GM19452 (cell line): ENCODE measurements around the gene EFL1.

Experiments used
- ATAC-seq: cut with Tn5 transposase; IDR thresholded peaks from one replicate; pipeline ENCODE4 v1.9.1; 2021; ENCODE audit not compliant: unreplicated experiment

Gene EFL1

DNA sequence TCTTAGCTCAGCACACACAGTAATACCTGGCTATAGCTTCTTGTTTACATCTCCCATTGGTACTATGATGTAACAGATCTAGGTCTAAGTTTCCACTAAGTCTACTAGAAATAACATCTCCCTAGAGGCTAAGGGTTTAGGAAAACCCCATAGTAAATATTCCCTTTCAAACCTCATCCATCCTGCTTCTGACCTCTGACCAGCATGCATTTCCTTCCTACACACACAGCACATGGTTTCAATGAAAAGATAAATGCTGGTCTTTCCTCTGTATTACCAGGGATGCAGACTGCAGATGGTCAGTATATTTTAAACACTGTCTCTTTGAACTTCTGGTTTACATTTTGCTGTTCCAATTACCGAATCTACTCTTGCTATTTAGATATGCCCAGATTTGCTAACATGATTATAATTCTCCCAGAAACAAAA lies 96.6 kb downstream of the EFL1 start:
- ATAC-seq, result no peak

DNA sequence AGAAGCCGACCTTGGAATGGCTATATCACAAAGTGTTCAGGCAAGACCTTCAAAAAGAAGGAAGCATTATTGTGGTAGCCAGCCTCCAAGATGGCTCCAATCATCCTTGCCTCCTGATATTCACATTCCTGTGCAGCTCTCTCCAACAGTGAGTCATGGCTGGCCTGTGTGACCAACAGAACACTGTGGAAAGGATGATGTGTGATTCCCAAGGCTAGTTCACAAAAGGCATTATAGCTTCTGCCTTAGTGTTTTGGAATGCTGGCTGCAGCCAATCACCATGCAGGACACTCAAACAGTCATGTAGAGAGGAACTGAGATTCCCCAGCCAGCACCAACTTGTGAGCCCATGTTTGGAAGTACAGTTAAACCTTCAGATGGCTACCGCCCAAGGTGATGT lies 102.6 kb downstream of the EFL1 start:
- no peak for ATAC-seq

DNA sequence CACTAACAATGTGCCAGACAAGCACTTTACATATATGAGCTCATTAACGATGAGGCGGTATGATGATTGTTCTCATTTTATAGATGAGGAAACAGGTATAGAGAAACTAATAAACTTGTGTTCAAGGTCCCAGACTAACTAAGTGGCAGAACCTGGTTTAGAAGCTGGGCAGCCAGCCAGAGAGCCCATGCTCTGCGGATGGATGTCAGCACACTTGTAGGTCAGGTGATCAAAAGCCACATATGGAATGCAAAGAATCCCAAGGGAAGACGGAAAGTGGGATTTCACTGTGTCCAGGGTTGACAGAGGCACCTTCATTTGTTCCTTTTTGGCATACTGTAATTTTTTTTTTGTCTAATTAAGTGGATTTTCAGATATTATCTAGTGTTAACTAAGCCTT lies 103.7 kb downstream of the EFL1 start:
- ATAC-seq, result no peak

- ATAC-seq, result no peak
Observed at GRCh38 chr15:82150645-82151044, 111.9 kb downstream of the EFL1 start.

DNA sequence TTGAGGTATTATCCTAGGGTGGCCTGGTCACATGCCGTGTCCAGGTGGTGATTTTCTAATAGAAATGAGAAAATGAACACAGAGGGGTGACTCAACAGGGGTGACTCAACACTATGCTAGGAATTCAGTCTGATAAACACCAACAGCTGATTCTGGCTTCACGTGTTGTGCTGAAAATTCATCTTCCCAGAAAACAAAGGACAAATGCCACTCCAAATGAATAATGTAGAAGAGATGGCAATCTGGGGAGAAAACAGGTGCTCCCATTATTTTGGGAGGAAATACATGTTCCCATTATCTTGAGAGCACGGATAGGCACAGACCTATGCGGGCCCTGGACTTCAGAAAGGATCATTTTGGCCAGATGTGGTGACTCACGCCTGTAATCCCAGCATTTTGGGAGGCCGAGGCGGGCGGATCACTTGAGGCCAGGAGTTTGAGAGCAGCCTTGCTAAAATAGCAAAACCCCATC lies 115.5 kb downstream of the EFL1 start:
- ATAC-seq, result no peak

DNA sequence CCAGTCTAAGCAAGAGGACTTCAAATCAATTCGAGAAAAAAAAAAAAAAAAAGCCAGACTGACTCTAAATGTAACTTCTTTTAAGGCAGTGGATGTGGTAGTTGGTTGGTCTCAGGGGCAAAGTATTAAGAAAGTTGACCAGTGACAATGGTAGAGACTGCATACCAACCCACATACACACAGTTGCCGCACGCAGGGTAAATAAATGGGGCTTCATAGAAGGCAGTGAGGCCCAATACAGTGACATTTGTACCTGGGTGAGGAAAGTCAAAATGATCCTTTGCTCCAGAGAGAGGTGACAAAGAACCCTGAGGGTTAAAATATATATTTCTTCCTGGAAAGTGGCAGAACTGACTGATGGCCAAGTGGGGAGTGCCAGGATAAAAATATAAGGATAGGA lies 116.0 kb downstream of the EFL1 start:
- ATAC-seq, result no peak

DNA sequence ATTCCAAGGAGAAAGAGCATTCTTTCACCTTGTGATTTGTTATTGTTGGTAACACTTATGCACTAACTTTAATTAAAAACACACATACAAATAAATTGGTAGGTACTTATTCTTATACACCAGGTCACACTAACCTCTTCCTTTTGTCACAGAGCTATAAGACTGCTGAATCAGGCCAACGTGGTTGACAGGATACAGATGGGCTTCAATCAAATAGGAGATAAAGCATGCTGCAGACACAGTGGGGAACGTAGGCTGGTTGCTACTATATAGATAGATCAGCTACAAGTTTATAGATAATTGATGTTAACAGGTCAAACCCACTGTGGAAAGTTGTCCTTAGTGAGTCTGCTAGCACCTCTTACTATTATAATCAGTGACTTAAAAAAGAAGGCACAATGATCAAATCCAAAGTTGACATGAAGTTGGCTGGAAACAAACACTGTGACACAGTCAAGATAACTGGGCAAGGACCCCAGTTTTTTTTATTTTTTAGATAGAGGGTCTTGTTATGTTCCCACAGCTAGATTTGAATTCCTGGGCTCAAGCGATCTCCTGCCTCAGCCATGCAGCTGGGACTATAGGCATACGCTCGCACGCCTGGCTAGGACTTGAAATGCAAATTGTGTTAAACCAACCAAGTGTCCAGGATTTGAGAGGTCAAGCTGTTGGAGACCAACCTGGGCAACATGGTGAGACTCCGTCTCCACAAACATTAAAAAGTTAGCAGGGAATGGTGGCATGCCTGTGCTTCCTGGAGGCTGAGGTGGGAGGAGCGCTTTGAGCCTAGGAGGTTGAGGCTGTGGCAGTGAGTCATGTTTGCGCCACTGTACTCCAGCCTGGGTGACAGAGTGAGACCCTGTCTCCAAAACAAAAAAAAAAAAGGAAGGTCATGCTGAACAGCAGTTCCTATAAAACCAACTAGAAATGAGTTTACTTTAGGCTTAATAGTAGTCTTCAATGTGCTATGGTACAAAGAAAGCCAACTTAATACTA lies 118.8 kb downstream of the EFL1 start:
- ATAC-seq, result no peak

DNA sequence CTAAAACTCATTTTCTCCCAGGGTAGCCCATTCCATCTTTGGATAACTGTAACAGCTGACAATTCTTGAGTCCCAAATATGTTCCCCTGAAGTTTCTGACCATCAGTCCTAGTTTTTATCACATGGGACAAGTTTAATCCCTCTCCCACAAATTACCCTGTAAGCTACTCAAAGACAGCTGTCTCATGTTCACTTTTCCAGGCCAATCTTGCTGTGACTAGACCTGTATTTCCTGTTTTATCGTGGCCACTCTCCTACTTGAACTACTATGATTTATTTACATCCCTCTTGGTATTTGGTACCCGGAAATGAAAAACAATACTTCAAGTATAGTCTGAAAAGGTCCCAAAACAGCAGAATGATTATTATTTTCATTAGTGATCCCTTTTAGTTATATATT lies 121.6 kb downstream of the EFL1 start:
- no peak for ATAC-seq

- no peak for ATAC-seq
Observed at GRCh38 chr15:82139823-82140268, 122.7 kb downstream of the EFL1 start.

DNA sequence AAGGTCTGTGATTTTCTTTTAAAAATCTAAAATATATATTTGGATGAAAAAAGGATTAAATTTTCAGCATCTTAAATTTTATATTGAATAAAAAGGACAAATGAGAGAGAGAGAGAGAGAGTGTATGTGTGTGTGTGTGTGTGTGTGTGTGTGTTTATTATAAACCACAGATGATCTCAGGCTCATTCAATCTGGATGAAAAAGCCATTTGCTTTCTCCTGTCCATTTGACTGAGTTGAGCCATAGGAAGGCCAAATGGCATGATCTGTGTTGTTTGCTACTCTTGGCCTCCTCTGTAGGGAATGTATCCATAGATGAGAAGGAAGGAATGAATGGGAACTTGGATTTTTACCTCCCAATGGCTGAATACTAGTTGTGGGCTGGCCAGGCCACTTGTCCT lies 124.2 kb downstream of the EFL1 start:
- no peak for ATAC-seq

GRCh38 chr15:82137261-82137660 lies 125.3 kb downstream of the EFL1 start:
- no peak for ATAC-seq

GRCh38 chr15:82136120-82136519 lies 126.4 kb downstream of the EFL1 start:
- no peak for ATAC-seq

- no peak for ATAC-seq
Observed at GRCh38 chr15:82135638-82136037, 126.9 kb downstream of the EFL1 start.

- ATAC-seq, result no peak
Observed at GRCh38 chr15:82134461-82134860, 128.1 kb downstream of the EFL1 start.

DNA sequence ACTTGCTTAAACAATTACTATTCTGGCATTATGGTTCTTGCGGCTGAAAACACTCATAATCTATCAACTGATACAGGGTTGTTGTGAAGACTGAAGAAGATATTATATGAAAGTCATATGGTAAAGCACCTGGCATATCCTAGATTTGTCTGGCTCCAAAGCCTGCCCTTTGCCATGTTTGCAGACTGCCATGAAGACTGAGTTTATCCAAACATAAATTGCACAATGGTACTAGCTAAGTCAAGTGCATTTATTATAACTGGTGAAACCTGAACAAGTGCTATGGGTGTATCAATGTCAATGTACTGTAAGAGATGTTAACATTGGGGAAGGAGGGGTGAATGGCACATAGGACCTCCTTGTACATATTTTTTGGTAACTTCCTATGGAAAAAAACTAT lies 129.3 kb downstream of the EFL1 start:
- ATAC-seq, result no peak

DNA sequence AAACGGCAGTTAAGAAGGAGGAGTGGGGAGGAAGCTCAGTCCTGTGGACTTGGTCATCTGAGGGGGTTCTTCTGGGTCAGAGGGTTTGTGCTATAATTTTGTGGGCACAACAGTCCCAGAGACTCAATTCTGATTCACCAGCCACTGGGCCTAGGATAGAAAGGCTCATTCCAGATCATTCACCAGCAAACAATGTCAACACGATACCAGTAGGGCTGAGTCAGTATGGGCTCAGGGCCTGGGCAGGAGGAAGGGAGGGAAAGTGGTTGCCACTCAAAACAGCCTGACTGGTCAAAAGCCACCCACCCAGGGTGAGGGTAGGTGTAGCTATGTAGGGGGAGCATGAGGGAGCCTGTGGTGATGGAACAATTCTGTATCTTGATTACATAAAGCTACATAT lies 129.8 kb downstream of the EFL1 start:
- ATAC-seq, result no peak

GRCh38 chr15:82132096-82132495 lies 130.4 kb downstream of the EFL1 start:
- ATAC-seq, result no peak

DNA sequence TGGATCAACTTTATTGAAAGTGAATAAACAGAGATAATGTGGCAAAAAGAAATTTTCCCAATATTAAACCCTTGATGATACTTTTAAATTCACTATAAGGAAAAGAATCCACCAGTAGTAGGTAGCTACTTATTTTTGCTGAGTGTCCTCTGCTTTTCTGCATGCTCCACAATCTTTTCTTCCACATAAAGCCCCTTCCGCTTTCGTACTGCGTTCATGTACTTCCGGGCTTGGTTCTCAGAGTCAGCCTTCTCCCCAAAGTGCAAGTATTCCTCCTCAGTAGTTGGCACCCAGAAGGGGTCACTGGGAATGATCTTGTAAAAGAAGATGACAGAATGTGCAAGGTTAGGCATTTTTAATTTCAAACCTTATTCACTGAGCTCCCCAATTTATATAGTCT lies 132.3 kb downstream of the EFL1 start:
- ATAC-seq, result no peak

GRCh38 chr15:82129761-82130160 lies 132.8 kb downstream of the EFL1 start:
- ATAC-seq, result no peak

DNA sequence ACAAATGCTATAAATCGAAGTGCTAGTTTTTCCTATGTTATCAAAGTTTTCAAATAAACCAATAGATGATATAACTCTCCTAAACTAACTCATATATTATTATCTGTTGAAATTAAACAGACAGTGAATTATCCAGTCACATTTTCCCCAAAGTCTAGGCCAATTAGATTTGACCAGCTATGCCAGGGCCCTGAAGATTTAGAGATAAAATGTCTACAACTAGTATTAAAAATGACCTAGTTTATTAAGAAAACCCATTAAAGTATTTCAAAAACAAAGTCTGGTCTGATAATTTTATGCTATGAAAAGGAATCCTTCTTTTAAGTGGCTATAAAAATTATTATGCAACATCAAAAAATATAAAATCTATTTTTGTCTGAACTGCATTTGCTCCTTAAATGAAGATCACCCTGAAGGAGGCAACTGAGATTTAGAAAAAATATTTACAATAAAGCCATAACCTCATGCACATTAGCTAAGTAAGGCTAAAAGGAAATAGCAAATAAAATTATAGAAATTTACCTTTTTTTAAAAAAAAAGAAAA lies 133.3 kb downstream of the EFL1 start:
- no peak for ATAC-seq

GRCh38 chr15:82128401-82129148 lies 134.0 kb downstream of the EFL1 start:
- ATAC-seq, result peak; percentile 62

GRCh38 chr15:82127581-82127980 lies 135.0 kb downstream of the EFL1 start:
- ATAC-seq, result no peak
